OCI-LY1 (cell line): ENCODE data around the gene NEK5.

Experiments
- H2AFZ ChIP-seq: fragments of 200-600 bp; sonication (generic), shearing (Covaris generic); 2 replicates; pipeline ENCODE4 v1.6.0; 2014; ENCODE audit warnings: antibody characterized with exemption, mild to moderate bottlenecking, low read length
- H3F3A ChIP-seq: fragments of 200-600 bp; sonication (generic), shearing (Covaris generic); 2 replicates; pipeline ENCODE4 v1.6.0; 2014; ENCODE audit warnings: mild to moderate bottlenecking, antibody characterized with exemption, low read length, moderate library complexity; ENCODE audit not compliant: insufficient read depth
- H3K27ac ChIP-seq: fragments of 200-600 bp; sonication (generic); 2 replicates; pipeline ENCODE4 v1.5.1; 2014; ENCODE audit warnings: low read length, mixed run types, mild to moderate bottlenecking, low read depth; ENCODE audit not compliant: poor library complexity, severe bottlenecking
- H3K27me3 ChIP-seq: fragments of 200-600 bp; sonication (generic); 2 replicates; pipeline ENCODE4 v1.6.0; 2014; ENCODE audit warnings: antibody characterized with exemption, mild to moderate bottlenecking, low read length, moderate library complexity; ENCODE audit not compliant: insufficient read depth
- H3K36me3 ChIP-seq: fragments of 200-600 bp; sonication (generic); 2 replicates; pipeline ENCODE4 v1.6.1; 2014; ENCODE audit warnings: mild to moderate bottlenecking, antibody characterized with exemption, low read length, moderate library complexity, mixed read lengths; ENCODE audit not compliant: insufficient read depth
- H3K4me1 ChIP-seq: fragments of 200-600 bp; sonication (generic); 2 replicates; pipeline ENCODE4 v1.5.1; 2014; ENCODE audit warnings: mild to moderate bottlenecking, low read length, moderate library complexity; ENCODE audit not compliant: insufficient read depth, severe bottlenecking
- H3K4me2 ChIP-seq: fragments of 200-600 bp; sonication (generic), shearing (Covaris generic); 2 replicates; pipeline ENCODE4 v1.6.1; 2014; ENCODE audit warnings: low read length
- H3K4me3 ChIP-seq: fragments of 200-600 bp; sonication (generic); 2 replicates; pipeline ENCODE4 v1.5.1; 2014; ENCODE audit warnings: low read length, low read depth, mild to moderate bottlenecking, mixed read lengths; ENCODE audit not compliant: poor library complexity, severe bottlenecking
- H3K79me2 ChIP-seq: fragments of 200-600 bp; shearing (Covaris generic); 2 replicates; pipeline ENCODE4 v1.6.1; 2016; ENCODE audit warnings: mixed run types, low read length, mixed read lengths; ENCODE audit not compliant: insufficient read depth
- H3K9ac ChIP-seq: fragments of 200-600 bp; sonication (generic), shearing (Covaris generic); 2 replicates; pipeline ENCODE4 v1.6.1; 2014; ENCODE audit warnings: mild to moderate bottlenecking, low read length, mixed read lengths
- H3K9me2 ChIP-seq: fragments of 200-600 bp; sonication (generic), shearing (Covaris generic); 2 replicates; pipeline ENCODE4 v1.6.1; 2014; ENCODE audit warnings: low read depth, mild to moderate bottlenecking, low read length, mixed read lengths
- H3K9me3 ChIP-seq: fragments of 200-600 bp; shearing (Covaris generic); 2 replicates; pipeline ENCODE4 v1.6.1; 2014; ENCODE audit warnings: low read length, mixed read lengths
- H4K20me1 ChIP-seq: fragments of 200-600 bp; sonication (generic), shearing (Covaris generic); 2 replicates; pipeline ENCODE4 v1.6.0; 2016; ENCODE audit warnings: mild to moderate bottlenecking, low read length; ENCODE audit not compliant: insufficient read depth
- CTCF ChIP-seq: fragments of 200-600 bp; sonication (generic), shearing (Covaris generic); IDR thresholded peaks from 2 replicates; pipeline ENCODE4 v1.5.1; 2017; ENCODE audit warnings: mild to moderate bottlenecking, antibody characterized with exemption, low read length, moderate library complexity, mixed read lengths
- EZH2 ChIP-seq: fragments of 200-600 bp; sonication (generic), shearing (Covaris generic); IDR thresholded peaks from 2 replicates; pipeline ENCODE4 v1.8.0; 2017; ENCODE audit warnings: borderline replicate concordance, mixed run types, mild to moderate bottlenecking, antibody characterized with exemption, low read length, moderate library complexity, mixed read lengths

Gene NEK5

GRCh38 chr13:52053460-52053859, 75.4 kb downstream of the NEK5 start:
- Histone ChIP-seq H3K9me3 (no peaks in the 10 kb centered on the region), H3K27ac (no peak overlapping the region), H3K36me3 (no peaks in the 10 kb centered on the region), H3K27me3 (no peaks in the 10 kb centered on the region), H3K4me3 (no peak overlapping the region), H4K20me1 (no peaks in the 10 kb centered on the region), H3K4me2 (no peak overlapping the region), H3K4me1 (no peaks in the 10 kb centered on the region), H3F3A (no peaks in the 10 kb centered on the region), H3K9ac (no peak overlapping the region), H3K9me2 (no peaks in the 10 kb centered on the region), H3K79me2 (no peaks in the 10 kb centered on the region), H2AFZ (no peak overlapping the region)
- no peak for TF ChIP-seq EZH2
- no peak for TF ChIP-seq CTCF

GRCh38 chr13:52051400-52051799, 77.5 kb downstream of the NEK5 start:
- Histone ChIP-seq H3K4me2 (no peak overlapping the region), H4K20me1 (no peaks in the 10 kb centered on the region), H3K36me3 (no peaks in the 10 kb centered on the region), H3K4me1 (no peaks in the 10 kb centered on the region), H3K79me2 (no peaks in the 10 kb centered on the region), H3K9me3 (no peaks in the 10 kb centered on the region), H3K27me3 (no peaks in the 10 kb centered on the region), H3F3A (no peaks in the 10 kb centered on the region), H3K27ac (no peak overlapping the region), H2AFZ (no peak overlapping the region), H3K9me2 (no peaks in the 10 kb centered on the region), H3K9ac (no peak overlapping the region), H3K4me3 (no peak overlapping the region)
- TF ChIP-seq CTCF (no peak), EZH2 (no peak)

- Histone ChIP-seq H3K4me1 (no peaks in the 10 kb centered on the region), H3K36me3 (no peaks in the 10 kb centered on the region), H3K4me3 (no peak overlapping the region), H3F3A (no peaks in the 10 kb centered on the region), H3K79me2 (no peaks in the 10 kb centered on the region), H3K27me3 (no peaks in the 10 kb centered on the region), H3K9me3 (no peaks in the 10 kb centered on the region), H3K9me2 (no peaks in the 10 kb centered on the region), H3K9ac (no peak overlapping the region), H2AFZ (no peak overlapping the region), H3K27ac (no peak overlapping the region), H4K20me1 (no peaks in the 10 kb centered on the region), H3K4me2 (no peak overlapping the region)
- no peak for TF ChIP-seq CTCF
- no peak for TF ChIP-seq EZH2
Observed at GRCh38 chr13:52048516-52048915, 80.4 kb downstream of the NEK5 start.
